Mammary epithelial cell (primary cell): Measurements from ENCODE around the gene ZNF470.

ENCODE experiments used
- EZH2 ChIP-seq: IDR thresholded peaks from 2 replicates; pipeline ENCODE4 v1.6.1; 2012; ENCODE audit warnings: low read length, inconsistent platforms, borderline replicate concordance
- TF ChIP-seq, protein P1 (sequence below), 2 donors: IDR thresholded peaks in 1 of 2; conservative IDR thresholded peaks in 1 of 2; 2 replicates each; pipeline ENCODE4 v1.5.1; 2011 to 2012; ENCODE audit warnings: inconsistent platforms in 2 of 2, low read length in 2 of 2, mild to moderate bottlenecking in 2 of 2, control low read depth in 1 of 2, low read depth in 1 of 2; ENCODE audit not compliant: insufficient read depth in 1 of 2; ENCODE audit errors: extremely low read depth in 1 of 2

DNA sequence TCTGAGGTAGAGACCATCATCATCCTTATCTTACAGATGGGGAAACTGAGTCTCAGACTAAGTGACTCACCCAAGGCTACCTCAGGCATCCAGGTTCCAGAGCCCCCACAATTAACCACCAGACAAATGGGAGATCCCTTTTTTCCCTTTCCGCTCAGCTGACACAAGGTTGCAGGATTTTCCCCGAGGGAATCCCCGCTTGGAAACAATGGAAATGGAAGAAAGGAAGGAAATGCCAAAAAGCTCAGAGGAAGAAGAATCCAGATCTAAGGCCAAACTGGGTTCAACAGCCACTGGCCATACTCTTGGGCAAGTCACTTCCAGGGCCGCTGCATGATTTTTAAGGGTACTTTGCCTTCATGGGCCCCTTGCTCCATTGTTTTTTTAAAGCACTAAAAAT lies 29.4 kb downstream of the ZNF470 start:
- TF ChIP-seq EZH2: no peak
- TF ChIP-seq, protein P1, sequence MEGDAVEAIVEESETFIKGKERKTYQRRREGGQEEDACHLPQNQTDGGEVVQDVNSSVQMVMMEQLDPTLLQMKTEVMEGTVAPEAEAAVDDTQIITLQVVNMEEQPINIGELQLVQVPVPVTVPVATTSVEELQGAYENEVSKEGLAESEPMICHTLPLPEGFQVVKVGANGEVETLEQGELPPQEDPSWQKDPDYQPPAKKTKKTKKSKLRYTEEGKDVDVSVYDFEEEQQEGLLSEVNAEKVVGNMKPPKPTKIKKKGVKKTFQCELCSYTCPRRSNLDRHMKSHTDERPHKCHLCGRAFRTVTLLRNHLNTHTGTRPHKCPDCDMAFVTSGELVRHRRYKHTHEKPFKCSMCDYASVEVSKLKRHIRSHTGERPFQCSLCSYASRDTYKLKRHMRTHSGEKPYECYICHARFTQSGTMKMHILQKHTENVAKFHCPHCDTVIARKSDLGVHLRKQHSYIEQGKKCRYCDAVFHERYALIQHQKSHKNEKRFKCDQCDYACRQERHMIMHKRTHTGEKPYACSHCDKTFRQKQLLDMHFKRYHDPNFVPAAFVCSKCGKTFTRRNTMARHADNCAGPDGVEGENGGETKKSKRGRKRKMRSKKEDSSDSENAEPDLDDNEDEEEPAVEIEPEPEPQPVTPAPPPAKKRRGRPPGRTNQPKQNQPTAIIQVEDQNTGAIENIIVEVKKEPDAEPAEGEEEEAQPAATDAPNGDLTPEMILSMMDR (conservative IDR thresholded peaks at IDR 0.05 in 1 of 2, IDR thresholded peaks at IDR 0.05 in 1 of 2; ENCODE audit: extremely low read depth in 1 of 2, insufficient read depth in 1 of 2, low read depth in 1 of 2, low read length in 2 of 2): no peak
